Neural cell (in vitro differentiated cells): ENCODE measurements around the gene CARD9. TPM values are rescaled to one million over a fixed set of nuclear protein-coding genes. Genes with fewer than 3 reads are reported as not detected.

Experiments
- H2AFZ ChIP-seq: fragments of 200-600, 300-800 bp; sonication (generic), shearing (Covaris generic); 2 replicates; pipeline ENCODE4 v1.6.0; 2014; ENCODE audit warnings: low read depth, mild to moderate bottlenecking, antibody characterized with exemption, low read length, moderate library complexity
- H3F3A ChIP-seq: fragments of 200-600 bp; shearing (Covaris generic); 2 replicates; pipeline ENCODE4 v1.6.1; 2016; ENCODE audit warnings: mild to moderate bottlenecking, moderate library complexity, mixed read lengths, antibody characterized with exemption, low read length; ENCODE audit not compliant: insufficient read depth, poor library complexity, severe bottlenecking
- H3K27ac ChIP-seq: fragments of 200-600, 300-800 bp; sonication (generic), shearing (Covaris generic); 2 replicates; pipeline ENCODE4 v1.5.1; 2014; ENCODE audit warnings: mild to moderate bottlenecking, low read length, moderate library complexity
- H3K27me3 ChIP-seq: fragments of 300-800, 200-600 bp; sonication (generic), shearing (Covaris generic); 2 replicates; pipeline ENCODE4 v1.6.0; 2014; ENCODE audit warnings: mild to moderate bottlenecking, low read depth, low read length, moderate library complexity; ENCODE audit not compliant: insufficient read depth
- H3K36me3 ChIP-seq: fragments of 300-800, 200-600 bp; sonication (generic), shearing (Covaris generic); 2 replicates; pipeline ENCODE4 v1.5.1; 2014; ENCODE audit warnings: mild to moderate bottlenecking, antibody characterized with exemption, low read length, moderate library complexity; ENCODE audit not compliant: insufficient read depth
- H3K4me2 ChIP-seq: fragments of 300-800, 200-600 bp; sonication (generic), shearing (Covaris generic); 2 replicates; pipeline ENCODE4 v1.6.0; 2014; ENCODE audit warnings: mild to moderate bottlenecking, low read length
- H3K4me3 ChIP-seq: fragments of 300-800, 200-600 bp; sonication (generic), shearing (Covaris generic); 2 replicates; pipeline ENCODE4 v1.5.1; 2014; ENCODE audit warnings: mild to moderate bottlenecking, low read length, moderate library complexity
- H3K79me2 ChIP-seq: fragments of 200-600 bp; shearing (Covaris generic); replicated peaks from 2 replicates; pipeline ENCODE4 v1.6.0; 2014; ENCODE audit warnings: mild to moderate bottlenecking, low read length, moderate library complexity; ENCODE audit not compliant: insufficient read depth
- H3K9ac ChIP-seq: fragments of 300-800, 200-600 bp; sonication (generic), shearing (Covaris generic); 2 replicates; pipeline ENCODE4 v1.6.1; 2016; ENCODE audit warnings: mild to moderate bottlenecking, low read length, mixed read lengths
- H3K9me2 ChIP-seq: fragments of 200-600 bp; shearing (Covaris generic); 2 replicates; pipeline ENCODE4 v1.6.1; 2016; ENCODE audit warnings: mild to moderate bottlenecking, low read length, mixed read lengths; ENCODE audit not compliant: insufficient read depth
- H3K9me3 ChIP-seq: fragments of 200-600, 300-800 bp; sonication (generic), shearing (Covaris generic); 2 replicates; pipeline ENCODE4 v1.6.1; 2016; ENCODE audit warnings: mild to moderate bottlenecking, mixed run types, low read length, moderate library complexity, mixed read lengths
- H4K20me1 ChIP-seq: fragments of 200-600 bp; shearing (Covaris generic); 2 replicates; pipeline ENCODE4 v1.6.1; 2016; ENCODE audit warnings: mild to moderate bottlenecking, mixed run types; ENCODE audit not compliant: insufficient read depth
- CTCF ChIP-seq: fragments of 450-650 bp; IDR thresholded peaks from 2 replicates; pipeline ENCODE4 v1.5.1; 2014; ENCODE audit warnings: antibody characterized with exemption, mild to moderate bottlenecking, moderate library complexity; ENCODE audit not compliant: poor library complexity, severe bottlenecking
- EP300 ChIP-seq: fragments of 450-650 bp; conservative IDR thresholded peaks from 2 replicates; pipeline ENCODE4 v1.6.1; 2014; ENCODE audit warnings: antibody characterized with exemption, mild to moderate bottlenecking, moderate library complexity; ENCODE audit not compliant: poor library complexity, severe bottlenecking
- EZH2 ChIP-seq: fragments of 200-600, 300-800 bp; shearing (Covaris generic), sonication (generic); IDR thresholded peaks from 2 replicates; pipeline ENCODE4 v1.6.1; 2014; ENCODE audit warnings: antibody characterized with exemption, low read length, borderline replicate concordance, mild to moderate bottlenecking; ENCODE audit not compliant: insufficient read depth, poor library complexity, severe bottlenecking
- MXI1 ChIP-seq: fragments of 450-650 bp; conservative IDR thresholded peaks from 2 replicates; pipeline ENCODE4 v1.6.1; 2014; ENCODE audit warnings: antibody characterized with exemption, mild to moderate bottlenecking; ENCODE audit not compliant: poor library complexity, severe bottlenecking
- POLR2AphosphoS5 ChIP-seq: IDR thresholded peaks from 2 replicates; pipeline ENCODE4 v1.6.1; 2012
- RAD21 ChIP-seq: fragments of 450-650 bp; conservative IDR thresholded peaks from 2 replicates; pipeline ENCODE4 v1.6.1; 2014; ENCODE audit warnings: antibody characterized with exemption, mild to moderate bottlenecking, moderate library complexity
- REST ChIP-seq: IDR thresholded peaks from 2 replicates; pipeline ENCODE4 v1.6.1; 2012; ENCODE audit warnings: borderline replicate concordance
- SMC3 ChIP-seq: fragments of 450-650 bp; conservative IDR thresholded peaks from 2 replicates; pipeline ENCODE4 v1.6.1; 2014; ENCODE audit warnings: antibody characterized with exemption, mild to moderate bottlenecking, moderate library complexity; ENCODE audit not compliant: poor library complexity
- TAF1 ChIP-seq: IDR thresholded peaks from 2 replicates; pipeline ENCODE4 v1.6.1; 2012; ENCODE audit warnings: low read depth
- polyA plus RNA-seq: library from polyadenylated mRNA; depleted of rRNA; stranded (reverse); fragments of >200 nt; gene quantifications from 2 replicates; pipeline ENCODE4 v1.2.3, GENCODE V29; 2014

CARD9 gene
- polyA plus RNA-seq, 1 donor from 2014 or later: 0.77 TPM

DNA sequence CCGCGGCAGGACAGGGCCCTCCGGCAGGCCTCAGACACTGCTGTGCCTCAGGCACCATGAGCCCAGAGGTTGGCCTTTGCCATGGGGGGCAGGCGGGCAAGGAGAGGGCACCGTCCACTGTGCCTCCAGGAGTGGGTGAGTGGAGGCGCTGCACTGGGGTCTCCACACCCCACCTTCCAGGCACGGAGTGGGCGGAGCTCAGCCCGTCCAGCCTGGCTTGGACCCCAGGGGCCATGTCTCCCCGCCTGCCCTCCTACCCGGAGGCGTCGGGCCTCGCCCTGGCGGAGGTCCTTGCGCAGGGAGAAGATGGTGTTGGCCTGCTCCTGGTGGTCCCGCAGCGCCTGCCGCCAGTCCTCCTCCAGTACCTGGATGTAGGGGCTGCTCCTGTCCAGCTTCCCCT, 3.4 kb downstream of the CARD9 start:
- H3K4me3 ChIP-seq: no peak overlapping the region
- H4K20me1 ChIP-seq: no peaks in the 10 kb centered on the region
- no peaks in the 10 kb centered on the region for H3K79me2 ChIP-seq
- no peaks in the 10 kb centered on the region for H3K9me3 ChIP-seq
- H2AFZ ChIP-seq: no peak overlapping the region
- no peaks in the 10 kb centered on the region for H3K36me3 ChIP-seq
- H3K9ac ChIP-seq: no peak overlapping the region
- H3K9me2 ChIP-seq: no peaks in the 10 kb centered on the region
- H3K4me2 ChIP-seq: no peak overlapping the region
- H3K27ac ChIP-seq: no peak overlapping the region
- H3K27me3 ChIP-seq: no peaks in the 10 kb centered on the region
- no peak for TF ChIP-seq EP300
- no peak for TF ChIP-seq TAF1
- TF ChIP-seq MXI1: no peak
- TF ChIP-seq EZH2: no peak
- no peak for TF ChIP-seq RAD21
- no peak for TF ChIP-seq SMC3
- TF ChIP-seq REST: no peak
- no peak for TF ChIP-seq CTCF
- no peak for TF ChIP-seq POLR2AphosphoS5
- no peaks in the 10 kb centered on the region for H3F3A ChIP-seq

DNA sequence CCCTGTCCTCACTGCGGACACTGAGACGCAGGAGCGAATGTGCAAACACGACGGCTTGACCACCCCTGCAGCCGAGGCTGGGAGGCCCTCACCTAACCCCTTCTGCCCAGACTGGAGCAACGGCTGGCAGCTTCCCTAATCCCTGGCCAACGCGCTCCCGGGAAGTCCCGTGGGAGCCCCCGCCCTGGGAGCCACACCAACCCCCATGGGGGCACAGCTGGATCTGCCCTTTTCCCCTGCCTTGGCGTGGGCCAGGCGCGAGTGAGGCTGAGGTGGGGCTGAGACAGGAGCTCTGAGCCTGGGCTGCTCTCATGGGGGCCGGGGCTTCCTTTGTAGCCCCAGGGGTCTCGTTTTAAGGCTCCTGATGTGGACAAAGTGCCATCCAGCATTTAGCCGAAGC, 5.3 kb downstream of the CARD9 start:
- Histone ChIP-seq H3K4me2 (no peak overlapping the region), H4K20me1 (no peaks in the 10 kb centered on the region), H3K9me2 (no peaks in the 10 kb centered on the region), H3K9me3 (no peaks in the 10 kb centered on the region), H3K36me3 (no peaks in the 10 kb centered on the region), H3K9ac (no peak overlapping the region), H3F3A (no peaks in the 10 kb centered on the region), H3K4me3 (no peak overlapping the region), H3K27ac (no peak overlapping the region), H2AFZ (no peak overlapping the region), H3K27me3 (no peaks in the 10 kb centered on the region), H3K79me2 (no peaks in the 10 kb centered on the region)
- TF ChIP-seq CTCF: no peak
- TF ChIP-seq REST: no peak
- TF ChIP-seq EZH2: no peak
